Spinal cord (tissue), 10 donors: Measurements from ENCODE around the gene USP48. TPM values are rescaled to one million over a fixed set of nuclear protein-coding genes. Genes with fewer than 3 reads are reported as not detected.
"Not testable (repeated sequence)": the region's sequence is repeated elsewhere in the genome, so short reads cannot be mapped to it uniquely, and the experiment has no call there.

Experiments
- DNase-seq, 6 donors: peaks; one replicate each; pipeline versions ENCODE4 v3.0.0 to v3.0.0-alpha.2; 2013 to 2015; ENCODE audit warnings: low spot score in 6 of 6, low read depth in 4 of 6
- H3K27ac ChIP-seq: one replicate; pipeline ENCODE4 v1.5.1; 2013; ENCODE audit warnings: low read depth, low read length, control low read depth
- H3K27me3 ChIP-seq: one replicate; pipeline ENCODE4 v1.6.1; 2013; ENCODE audit warnings: low read length; ENCODE audit not compliant: control insufficient read depth, insufficient read depth
- H3K36me3 ChIP-seq: one replicate; pipeline ENCODE4 v1.6.1; 2013; ENCODE audit warnings: low read length; ENCODE audit not compliant: control insufficient read depth, insufficient read depth
- H3K4me1 ChIP-seq: one replicate; pipeline ENCODE4 v1.6.1; 2013; ENCODE audit warnings: low read length; ENCODE audit not compliant: control insufficient read depth, insufficient read depth
- H3K4me3 ChIP-seq: one replicate; pipeline ENCODE4 v1.5.1; 2013; ENCODE audit warnings: low read depth, low read length, control low read depth
- H3K9me3 ChIP-seq: one replicate; pipeline ENCODE4 v1.6.1; 2013; ENCODE audit warnings: low read length; ENCODE audit not compliant: control insufficient read depth, insufficient read depth
- WGBS: methylation state at CpG from one replicate; pipeline ENCODE4 v1.1.5; 2013; ENCODE audit warnings: missing lambda C conversion rate; ENCODE audit not compliant: insufficient coverage; 5-methylcytosine and 5-hydroxymethylcytosine counted together
- polyA plus RNA-seq, 2 donors: library from polyadenylated mRNA; unstranded; fragments of 120-200 nt; gene quantifications; one replicate each; pipeline ENCODE4 v1.2.1, GENCODE V29; 2013; ENCODE audit not compliant: insufficient read length in 2 of 2
- total RNA-seq, 2 donors: library from RNA; depleted of rRNA in 1 of 2; stranded (reverse); fragments of 120-200 nt in 1 of 2; fragments of >200 nt in 1 of 2; gene quantifications; one replicate each; pipeline versions ENCODE4 v1.2.3 to v1.2.4, GENCODE V29; 2013 to 2014
- donor health status: healthy.

USP48 gene
- total and polyA plus RNA-seq, 4 donors, result 41.0 to 76.3 (median 61.9) TPM

DNA sequence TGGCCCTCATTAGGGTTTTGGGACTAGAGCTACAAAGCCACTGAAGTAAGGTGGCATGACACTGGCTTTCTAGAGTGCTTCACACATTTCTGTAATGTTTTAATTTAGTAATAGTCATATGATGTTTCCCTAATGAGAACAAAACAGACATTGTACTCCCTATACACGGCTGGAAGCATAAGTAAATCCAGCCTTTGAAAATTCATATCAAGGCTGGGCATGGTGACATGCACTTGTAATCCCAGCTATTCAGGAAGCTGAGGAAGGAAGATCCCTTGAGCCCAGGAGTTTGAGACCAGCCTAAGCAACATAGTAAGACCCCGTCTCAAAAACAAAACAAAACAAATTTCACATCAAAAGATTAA is 7.4 kb downstream of the USP48 start:
- H3K36me3 ChIP-seq, result no peaks in the 10 kb centered on the region
- no peak overlapping the region for H3K4me3 ChIP-seq
- H3K27me3 ChIP-seq, result no peaks in the 10 kb centered on the region
- H3K9me3 ChIP-seq, result no peaks in the 10 kb centered on the region
- no peak overlapping the region for H3K27ac ChIP-seq
- peaks cover 7% of the 10 kb centered on the region for H3K4me1 ChIP-seq
- DNase-seq, result no peak
- whole genome bisulfite sequencing, result no CpG with 5 or more reads among the region's 2 CpGs

GRCh38 chr1:21774835-21775549 is 8.0 kb downstream of the USP48 start:
- Histone ChIP-seq H3K9me3 (no peaks in the 10 kb centered on the region), H3K4me1 (peaks cover 7% of the 10 kb centered on the region), H3K36me3 (no peaks in the 10 kb centered on the region), H3K4me3 (no peak overlapping the region), H3K27ac (no peak overlapping the region), H3K27me3 (no peaks in the 10 kb centered on the region)
- 92% methylated on average over 2 of the region's 15 CpGs for WGBS
- DNase-seq, result no peak

DNA sequence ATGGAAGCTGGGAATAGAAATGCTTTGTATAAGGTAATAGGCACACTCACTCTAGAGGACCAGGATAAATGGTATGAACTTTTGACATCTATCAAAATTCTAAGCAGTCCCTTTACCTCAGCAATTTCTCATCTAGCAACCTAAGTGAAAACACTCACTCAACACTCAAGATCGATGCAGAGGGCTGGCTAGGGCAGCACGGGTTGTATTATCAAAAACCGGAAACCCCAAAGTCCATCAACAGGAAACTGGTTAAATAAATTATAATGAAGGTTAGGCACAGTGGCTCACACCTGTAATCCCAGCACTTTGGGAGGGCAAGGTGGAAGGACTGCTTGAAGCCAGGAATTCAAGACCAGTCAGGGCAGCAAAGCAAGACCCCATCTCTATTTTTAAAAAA is 9.4 kb downstream of the USP48 start:
- Histone ChIP-seq H3K27me3 (no peaks in the 10 kb centered on the region), H3K4me3 (no peak overlapping the region), H3K4me1 (peaks cover 7% of the 10 kb centered on the region), H3K27ac (no peak overlapping the region), H3K9me3 (no peaks in the 10 kb centered on the region), H3K36me3 (no peaks in the 10 kb centered on the region)
- no peak for DNase-seq
- WGBS, result no CpG with 5 or more reads among the region's 3 CpGs

DNA sequence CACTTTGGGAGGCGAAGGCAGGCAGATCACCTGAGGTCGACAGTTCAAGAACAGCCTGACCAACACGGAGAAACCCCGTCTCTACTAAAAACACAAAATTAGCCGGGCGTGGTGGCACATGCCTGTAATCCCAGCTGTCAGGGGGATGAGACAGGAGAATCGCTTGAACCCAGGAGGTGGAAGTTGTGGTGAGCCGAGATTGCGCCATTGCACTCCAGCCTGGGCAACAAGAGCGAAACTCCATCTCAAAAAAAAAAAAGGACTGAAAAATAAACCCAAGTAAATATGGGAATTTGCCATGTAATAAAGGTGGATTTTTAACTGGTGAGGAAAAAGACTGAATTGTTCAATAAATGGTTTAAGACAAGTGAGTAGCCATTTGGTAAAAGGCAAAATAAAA is 11.3 kb downstream of the USP48 start:
- not testable (repeated sequence) for H3K9me3 ChIP-seq, DNase-seq, H3K36me3 ChIP-seq, H3K27me3 ChIP-seq, H3K27ac ChIP-seq, H3K4me1 ChIP-seq, H3K4me3 ChIP-seq
- WGBS, result 100% methylated on average over 1 of the region's 10 CpGs

GRCh38 chr1:21770602-21771001 is 12.3 kb downstream of the USP48 start:
- not testable (repeated sequence) for H3K27me3 ChIP-seq, H3K9me3 ChIP-seq, H3K4me1 ChIP-seq, H3K4me3 ChIP-seq, H3K27ac ChIP-seq, H3K36me3 ChIP-seq, DNase-seq
- WGBS, result 93% methylated on average over 7 of the region's 9 CpGs

- no peak for DNase-seq
- Histone ChIP-seq H3K9me3 (no peaks in the 10 kb centered on the region), H3K36me3 (no peaks in the 10 kb centered on the region), H3K4me1 (peaks cover 6% of the 10 kb centered on the region), H3K4me3 (no peak overlapping the region), H3K27me3 (no peaks in the 10 kb centered on the region), H3K27ac (no peak overlapping the region)
- 100% methylated on average over 2 of the region's 2 CpGs for WGBS
These were observed 12.7 kb downstream of the USP48 start for GRCh38 chr1:21770201-21770600.

DNA sequence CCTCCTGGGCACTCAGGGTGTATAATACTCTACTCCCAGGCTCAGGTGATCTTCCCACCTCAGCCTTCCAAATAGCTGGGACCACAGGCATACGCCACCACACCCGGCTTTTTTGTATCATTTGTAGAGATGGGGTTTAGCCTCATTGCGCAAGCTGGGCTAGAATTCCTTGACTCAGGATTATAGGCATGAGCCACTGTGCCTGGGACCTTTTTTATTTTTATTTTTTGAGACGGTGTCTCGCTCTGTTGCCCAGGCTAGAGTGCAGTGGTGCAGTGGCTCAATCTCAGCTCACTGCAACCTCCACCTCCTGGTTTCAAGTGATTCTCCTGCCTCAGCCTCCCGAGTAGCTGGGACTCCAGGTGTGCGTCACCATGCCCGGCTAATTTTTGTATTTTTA is 15.8 kb downstream of the USP48 start:
- H3K4me1 ChIP-seq, H3K4me3 ChIP-seq, DNase-seq, H3K9me3 ChIP-seq, H3K27ac ChIP-seq, H3K27me3 ChIP-seq, H3K36me3 ChIP-seq: not testable (repeated sequence)
- 100% methylated on average over 4 of the region's 8 CpGs for WGBS

DNA sequence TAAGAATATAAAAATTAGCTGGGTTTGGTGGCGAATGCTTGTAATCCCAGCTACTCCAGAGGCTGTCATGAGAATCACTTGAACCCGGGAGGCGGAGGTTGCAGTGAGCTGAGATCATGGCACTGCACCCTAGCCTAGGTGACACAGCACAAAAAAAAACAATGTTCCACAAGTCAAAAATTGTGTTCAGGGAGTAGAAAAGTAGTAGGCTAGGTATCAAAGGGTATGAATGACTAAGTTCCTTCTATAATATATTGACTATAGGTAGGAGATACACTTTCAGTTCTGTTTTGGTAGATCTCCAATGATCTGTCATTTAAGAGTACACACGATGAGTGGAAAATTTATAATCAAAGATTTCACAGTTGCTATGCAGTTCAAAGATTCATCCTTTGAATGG is 16.7 kb downstream of the USP48 start:
- H3K27me3 ChIP-seq, result no peaks in the 10 kb centered on the region
- peaks cover 9% of the 10 kb centered on the region for H3K4me1 ChIP-seq
- no peaks in the 10 kb centered on the region for H3K36me3 ChIP-seq

GRCh38 chr1:21764615-21765423 is 18.1 kb downstream of the USP48 start:
- Histone ChIP-seq H3K27ac (no peak overlapping the region), H3K9me3 (no peaks in the 10 kb centered on the region), H3K4me3 (no peak overlapping the region), H3K36me3 (no peaks in the 10 kb centered on the region), H3K27me3 (no peaks in the 10 kb centered on the region), H3K4me1 (peaks cover 9% of the 10 kb centered on the region)
- peak in 2 of 6 donors; percentile 30 to 37 for DNase-seq
- 63% methylated on average over 8 of the region's 13 CpGs for WGBS

More for the DNA sequence above, 16.7 kb downstream of the USP48 start:
- Histone ChIP-seq H3K4me3 (no peak overlapping the region), H3K9me3 (no peaks in the 10 kb centered on the region), H3K27ac (no peak overlapping the region)
- 100% methylated on average over 1 of the region's 4 CpGs for WGBS
- DNase-seq, result no peak
